GM21786 (cell line): ENCODE results near the gene MT1E.
"Not testable (repeated sequence)": the region's sequence is repeated elsewhere in the genome, so short reads cannot be mapped to it uniquely, and the experiment has no call there.

Source experiments
- ATAC-seq: cut with Tn5 transposase; IDR thresholded peaks from one replicate; pipeline ENCODE4 v1.9.1; 2021; ENCODE audit not compliant: unreplicated experiment

MT1E gene

GRCh38 chr16:56625140-56625942, at the start of gene MT1E:
Gene MT1E, plus strand, starts transcription at chr16:56625781. Its CDS starts 71 bp downstream, at chr16:56625852.
- peak; percentile 33 for ATAC-seq

- ATAC-seq, result peak; percentile 75
Measured at GRCh38 chr16:56576585-56577299, 48.8 kb upstream of the MT1E start.

GRCh38 chr16:56577300-56577625, 48.3 kb upstream of the MT1E start:
- ATAC-seq, result no peak

- no peak for ATAC-seq
Measured at GRCh38 chr16:56580391-56581048, 45.1 kb upstream of the MT1E start.

GRCh38 chr16:56582911-56583310, 42.7 kb upstream of the MT1E start:
- ATAC-seq, result not testable (repeated sequence)

GRCh38 chr16:56583351-56584168, 42.0 kb upstream of the MT1E start:
- ATAC-seq, result no peak

- ATAC-seq, result no peak
Measured at GRCh38 chr16:56584276-56584675, 41.3 kb upstream of the MT1E start.

GRCh38 chr16:56588781-56589140, 36.8 kb upstream of the MT1E start:
- no peak for ATAC-seq

GRCh38 chr16:56589141-56590039, 36.2 kb upstream of the MT1E start, which contains the start of gene MT3:
Gene MT3, plus strand, starts transcription at chr16:56589528. Its CDS starts 63 bp downstream, at chr16:56589591.
- no peak for ATAC-seq

GRCh38 chr16:56591377-56592060, 34.1 kb upstream of the MT1E start:
- no peak for ATAC-seq

GRCh38 chr16:56593573-56594291, 31.8 kb upstream of the MT1E start:
- no peak for ATAC-seq

GRCh38 chr16:56594292-56594619, 31.3 kb upstream of the MT1E start:
- ATAC-seq, result no peak

GRCh38 chr16:56600398-56600999, 25.1 kb upstream of the MT1E start:
- no peak for ATAC-seq

- ATAC-seq, result no peak
Measured at GRCh38 chr16:56601325-56601724, 24.3 kb upstream of the MT1E start.

- no peak for ATAC-seq
Measured at GRCh38 chr16:56603589-56603988, 22.0 kb upstream of the MT1E start.

GRCh38 chr16:56604966-56605365, 20.6 kb upstream of the MT1E start:
- ATAC-seq, result no peak

- ATAC-seq, result no peak
Measured at GRCh38 chr16:56605475-56605874, 20.1 kb upstream of the MT1E start.

GRCh38 chr16:56606071-56606475, 19.5 kb upstream of the MT1E start:
- no peak for ATAC-seq
